Fibroblast of mammary gland (primary cell): ENCODE measurements around the gene TMBIM6.
"Not testable (repeated sequence)": the region's sequence is repeated elsewhere in the genome, so short reads cannot be mapped to it uniquely, and the experiment has no call there.

Experiments used
- DNase-seq: peaks from one replicate; pipeline ENCODE4 v3.0.0-alpha.2; 2010; ENCODE audit warnings: low read depth
- H3K4me3 ChIP-seq: 2 replicates; pipeline ENCODE4 v1.5.1; 2011; ENCODE audit warnings: low read depth, mild to moderate bottlenecking, low read length, moderate library complexity; ENCODE audit not compliant: control insufficient read depth
- CTCF ChIP-seq: conservative IDR thresholded peaks from 2 replicates; pipeline ENCODE4 v1.5.1; 2011; ENCODE audit warnings: low read depth, low read length, inconsistent platforms; ENCODE audit not compliant: control insufficient read depth, insufficient read depth

Gene TMBIM6

GRCh38 chr12:49764126-49764525, 22.8 kb downstream of the TMBIM6 start:
- DNase-seq, result no peak
- TF ChIP-seq CTCF, result no peak
- H3K4me3 ChIP-seq, result no peak overlapping the region

- H3K4me3 ChIP-seq, result no peak overlapping the region
- DNase-seq, result no peak
- TF ChIP-seq CTCF, result no peak
Observed at GRCh38 chr12:49766115-49766455, 24.7 kb downstream of the TMBIM6 start.

- no peak overlapping the region for H3K4me3 ChIP-seq
- peak; percentile 25 for DNase-seq
- no peak for TF ChIP-seq CTCF
Observed at GRCh38 chr12:49767333-49767732, 26.0 kb downstream of the TMBIM6 start.

- not testable (repeated sequence) for H3K4me3 ChIP-seq, DNase-seq
Observed at GRCh38 chr12:49773102-49773501, 31.7 kb downstream of the TMBIM6 start.

GRCh38 chr12:49776413-49776812, 35.1 kb downstream of the TMBIM6 start:
- DNase-seq, result peak; percentile 81
- TF ChIP-seq CTCF, result peak; percentile 84
- H3K4me3 ChIP-seq, result no peak overlapping the region

GRCh38 chr12:49776858-49777257, 35.5 kb downstream of the TMBIM6 start:
- no peak for TF ChIP-seq CTCF
- no peak for DNase-seq
- no peak overlapping the region for H3K4me3 ChIP-seq

GRCh38 chr12:49777341-49777740, 36.0 kb downstream of the TMBIM6 start:
- TF ChIP-seq CTCF, result no peak
- no peak overlapping the region for H3K4me3 ChIP-seq
- no peak for DNase-seq
